Measurements from ENCODE around the gene CHRNB2.

The CHRNB2 gene

GRCh38 chr1:154611150-154611862, 43.7 kb downstream of the CHRNB2 start:
- DNase-seq, result no peak

GRCh38 chr1:154614247-154614646, 46.7 kb downstream of the CHRNB2 start:
- no peak for DNase-seq

GRCh38 chr1:154614901-154615300, 47.3 kb downstream of the CHRNB2 start:
- DNase-seq, result no peak

- DNase-seq, result no peak
Measured at GRCh38 chr1:154615411-154615810, 47.8 kb downstream of the CHRNB2 start.

- no peak for DNase-seq
Measured at GRCh38 chr1:154616659-154617345, 49.2 kb downstream of the CHRNB2 start.

- no peak for DNase-seq
Measured at GRCh38 chr1:154619181-154619948, 51.8 kb downstream of the CHRNB2 start.

- no peak for DNase-seq
Measured at GRCh38 chr1:154620751-154621150, 53.2 kb downstream of the CHRNB2 start.

GRCh38 chr1:154621875-154622274, 54.3 kb downstream of the CHRNB2 start:
- no peak for DNase-seq

GRCh38 chr1:154622503-154623039, 55.0 kb downstream of the CHRNB2 start:
- no peak for DNase-seq

GRCh38 chr1:154623358-154623757, 55.8 kb downstream of the CHRNB2 start:
- no peak for DNase-seq

- DNase-seq, result no peak
Measured at GRCh38 chr1:154624746-154625643, 57.4 kb downstream of the CHRNB2 start.

GRCh38 chr1:154626456-154627256, 59.1 kb downstream of the CHRNB2 start:
- DNase-seq, result peak; percentile 47

- peak; percentile 87 for DNase-seq
Measured at GRCh38 chr1:154627257-154628120, 59.9 kb downstream of the CHRNB2 start.

GRCh38 chr1:154628121-154628405, 60.5 kb downstream of the CHRNB2 start:
- no peak for DNase-seq

GRCh38 chr1:154629061-154629674, 61.6 kb downstream of the CHRNB2 start:
- no peak for DNase-seq
